Measurements from ENCODE around the gene SALL1.

The SALL1 gene

GRCh38 chr16:51149721-51150164, 1.3 kb downstream of the SALL1 start:
- Histone ChIP-seq H3K27me3 (ENCODE audit: control insufficient read depth in 3 of 3, insufficient read depth in 3 of 3, low read depth in 1 of 3, low read length in 3 of 3) (no peaks in the 10 kb centered on the region), H3K9ac (ENCODE audit: low read depth, low read length, poor library complexity) (peak overlapping the region; percentile 100), H2AFZ (ENCODE audit: low read length) (peak overlapping the region; percentile 64), H3K18ac (ENCODE audit: low read length) (peak overlapping the region; percentile 100), H3K23ac (ENCODE audit: low read depth, low read length, poor library complexity) (no peak overlapping the region), H3K4me3 (ENCODE audit: low read length in 2 of 2) (peak overlapping the region; percentile 90 to 98), H3K14ac (ENCODE audit: low read length) (peak overlapping the region; percentile 100), H2BK15ac (ENCODE audit: low read length) (peak overlapping the region; percentile 96), H3K4ac (ENCODE audit: low read length) (peak overlapping the region; percentile 89), H2BK12ac (ENCODE audit: low read length) (peak overlapping the region; percentile 58), H4K91ac (ENCODE audit: low read depth, low read length, poor library complexity) (no peak overlapping the region), H2AK5ac (ENCODE audit: low read depth, low read length) (peak overlapping the region; percentile 99), H2BK5ac (ENCODE audit: low read length) (peak overlapping the region; percentile 100), H3K9me3 (replicated peaks in 1 of 2; ENCODE audit: control insufficient read depth in 2 of 2, insufficient read depth in 1 of 2, low read depth in 1 of 2, low read length in 2 of 2) (peaks cover 0 to 5% of the 10 kb centered on the region in 2 donors), H2BK120ac (ENCODE audit: low read depth, low read length) (peak overlapping the region; percentile 100), H4K8ac (ENCODE audit: low read depth, low read length) (no peak overlapping the region), H3K36me3 (replicated peaks in 1 of 2; ENCODE audit: control insufficient read depth in 2 of 2, insufficient read depth in 2 of 2, low read length in 2 of 2) (no peaks in the 10 kb centered on the region), H3K79me1 (ENCODE audit: low read depth, low read length) (no peaks in the 10 kb centered on the region), H3K4me2 (ENCODE audit: insufficient read depth, low read length, poor library complexity, severe bottlenecking) (peak overlapping the region; percentile 45), H3K27ac (replicated peaks; ENCODE audit: low read length) (peak overlapping the region; percentile 100), H3K4me1 (ENCODE audit: control insufficient read depth in 2 of 2, insufficient read depth in 1 of 2, low read depth in 1 of 2, low read length in 2 of 2) (peaks cover 5 to 36% of the 10 kb centered on the region in 2 donors)
- DNase-seq (ENCODE audit: low spot score): no peak
- WGBS, 2 donors (ENCODE audit: extremely low coverage in 2 of 2, insufficient read length in 2 of 2, insufficient replicate concordance in 1 of 2): no CpG with 5 or more reads among the region's 35 CpGs

GRCh38 chr16:51149251-51149661, 1.8 kb downstream of the SALL1 start:
- no peak overlapping the region for H4K91ac ChIP-seq (ENCODE audit: low read depth, low read length, poor library complexity)
- H3K9ac ChIP-seq (ENCODE audit: low read depth, low read length, poor library complexity): peak overlapping the region; percentile 60
- peak overlapping the region; percentile 64 for H2AFZ ChIP-seq (ENCODE audit: low read length)
- H2BK5ac ChIP-seq (ENCODE audit: low read length): peak overlapping the region; percentile 100
- H3K18ac ChIP-seq (ENCODE audit: low read length): peak overlapping the region; percentile 89
- H3K4me1 ChIP-seq (ENCODE audit: control insufficient read depth in 2 of 2, insufficient read depth in 1 of 2, low read depth in 1 of 2, low read length in 2 of 2): peaks cover 4 to 41% of the 10 kb centered on the region in 2 donors
- peak overlapping the region; percentile 100 for H2BK120ac ChIP-seq (ENCODE audit: low read depth, low read length)
- H3K4me2 ChIP-seq (ENCODE audit: insufficient read depth, low read length, poor library complexity, severe bottlenecking): peak overlapping the region; percentile 45
- H2BK15ac ChIP-seq (ENCODE audit: low read length): peak overlapping the region; percentile 96
- H3K9me3 ChIP-seq (replicated peaks in 1 of 2; ENCODE audit: control insufficient read depth in 2 of 2, insufficient read depth in 1 of 2, low read depth in 1 of 2, low read length in 2 of 2): peaks cover 0 to 3% of the 10 kb centered on the region in 2 donors
- H3K4ac ChIP-seq (ENCODE audit: low read length): no peak overlapping the region
- no peak for DNase-seq (ENCODE audit: low spot score)
- no peaks in the 10 kb centered on the region for H3K36me3 ChIP-seq (replicated peaks in 1 of 2; ENCODE audit: control insufficient read depth in 2 of 2, insufficient read depth in 2 of 2, low read length in 2 of 2)
- WGBS, 2 donors (ENCODE audit: extremely low coverage in 2 of 2, insufficient read length in 2 of 2, insufficient replicate concordance in 1 of 2): no CpG with 5 or more reads among the region's 16 CpGs
- no peaks in the 10 kb centered on the region for H3K79me1 ChIP-seq (ENCODE audit: low read depth, low read length)
- no peak overlapping the region for H3K23ac ChIP-seq (ENCODE audit: low read depth, low read length, poor library complexity)
- H2BK12ac ChIP-seq (ENCODE audit: low read length): no peak overlapping the region
- peak overlapping the region; percentile 90 to 98 for H3K4me3 ChIP-seq (ENCODE audit: low read length in 2 of 2)
- H3K27me3 ChIP-seq (ENCODE audit: control insufficient read depth in 3 of 3, insufficient read depth in 3 of 3, low read depth in 1 of 3, low read length in 3 of 3): no peaks in the 10 kb centered on the region
- peak overlapping the region; percentile 100 for H3K27ac ChIP-seq (replicated peaks; ENCODE audit: low read length)
- no peak overlapping the region for H3K14ac ChIP-seq (ENCODE audit: low read length)
- no peak overlapping the region for H2AK5ac ChIP-seq (ENCODE audit: low read depth, low read length)
- H4K8ac ChIP-seq (ENCODE audit: low read depth, low read length): no peak overlapping the region

GRCh38 chr16:51148678-51149228, 2.3 kb downstream of the SALL1 start:
- no peak for DNase-seq (ENCODE audit: low spot score)
- Histone ChIP-seq H3K4me3 (ENCODE audit: low read length in 2 of 2) (peak overlapping the region; percentile 67 to 98), H3K18ac (ENCODE audit: low read length) (no peak overlapping the region), H3K27ac (replicated peaks; ENCODE audit: low read length) (no peak overlapping the region), H3K27me3 (ENCODE audit: control insufficient read depth in 3 of 3, insufficient read depth in 3 of 3, low read depth in 1 of 3, low read length in 3 of 3) (no peaks in the 10 kb centered on the region), H3K36me3 (replicated peaks in 1 of 2; ENCODE audit: control insufficient read depth in 2 of 2, insufficient read depth in 2 of 2, low read length in 2 of 2) (no peaks in the 10 kb centered on the region), H3K4ac (ENCODE audit: low read length) (no peak overlapping the region), H2AK5ac (ENCODE audit: low read depth, low read length) (no peak overlapping the region), H4K91ac (ENCODE audit: low read depth, low read length, poor library complexity) (no peak overlapping the region), H4K8ac (ENCODE audit: low read depth, low read length) (no peak overlapping the region), H2AFZ (ENCODE audit: low read length) (no peak overlapping the region), H2BK120ac (ENCODE audit: low read depth, low read length) (no peak overlapping the region), H3K9ac (ENCODE audit: low read depth, low read length, poor library complexity) (no peak overlapping the region), H3K4me1 (ENCODE audit: control insufficient read depth in 2 of 2, insufficient read depth in 1 of 2, low read depth in 1 of 2, low read length in 2 of 2) (peaks cover 4 to 46% of the 10 kb centered on the region in 2 donors), H3K79me1 (ENCODE audit: low read depth, low read length) (no peaks in the 10 kb centered on the region), H3K14ac (ENCODE audit: low read length) (no peak overlapping the region), H3K9me3 (replicated peaks in 1 of 2; ENCODE audit: control insufficient read depth in 2 of 2, insufficient read depth in 1 of 2, low read depth in 1 of 2, low read length in 2 of 2) (no peaks in the 10 kb centered on the region), H2BK15ac (ENCODE audit: low read length) (no peak overlapping the region), H2BK12ac (ENCODE audit: low read length) (no peak overlapping the region), H2BK5ac (ENCODE audit: low read length) (no peak overlapping the region), H3K23ac (ENCODE audit: low read depth, low read length, poor library complexity) (no peak overlapping the region), H3K4me2 (ENCODE audit: insufficient read depth, low read length, poor library complexity, severe bottlenecking) (peak overlapping the region; percentile 54)
- WGBS, 2 donors (ENCODE audit: extremely low coverage in 2 of 2, insufficient read length in 2 of 2, insufficient replicate concordance in 1 of 2): no CpG with 5 or more reads among the region's 2 CpGs

- no CpG with 5 or more reads among the region's 3 CpGs for WGBS, 2 donors (ENCODE audit: extremely low coverage in 2 of 2, insufficient read length in 2 of 2, insufficient replicate concordance in 1 of 2)
- Histone ChIP-seq H3K27me3 (ENCODE audit: control insufficient read depth in 3 of 3, insufficient read depth in 3 of 3, low read depth in 1 of 3, low read length in 3 of 3) (no peaks in the 10 kb centered on the region), H3K36me3 (replicated peaks in 1 of 2; ENCODE audit: control insufficient read depth in 2 of 2, insufficient read depth in 2 of 2, low read length in 2 of 2) (no peaks in the 10 kb centered on the region), H2BK12ac (ENCODE audit: low read length) (no peak overlapping the region), H3K27ac (replicated peaks; ENCODE audit: low read length) (peak overlapping the region; percentile 57), H3K9me3 (replicated peaks in 1 of 2; ENCODE audit: control insufficient read depth in 2 of 2, insufficient read depth in 1 of 2, low read depth in 1 of 2, low read length in 2 of 2) (no peaks in the 10 kb centered on the region), H3K18ac (ENCODE audit: low read length) (peak overlapping the region; percentile 71), H2AFZ (ENCODE audit: low read length) (no peak overlapping the region), H3K23ac (ENCODE audit: low read depth, low read length, poor library complexity) (no peak overlapping the region), H3K14ac (ENCODE audit: low read length) (no peak overlapping the region), H3K4me1 (ENCODE audit: control insufficient read depth in 2 of 2, insufficient read depth in 1 of 2, low read depth in 1 of 2, low read length in 2 of 2) (peaks cover 4 to 46% of the 10 kb centered on the region in 2 donors), H3K9ac (ENCODE audit: low read depth, low read length, poor library complexity) (no peak overlapping the region), H4K8ac (ENCODE audit: low read depth, low read length) (no peak overlapping the region), H3K4me3 (ENCODE audit: low read length in 2 of 2) (peak overlapping the region; percentile 67 to 98), H2AK5ac (ENCODE audit: low read depth, low read length) (no peak overlapping the region), H2BK15ac (ENCODE audit: low read length) (no peak overlapping the region), H2BK120ac (ENCODE audit: low read depth, low read length) (no peak overlapping the region), H3K4ac (ENCODE audit: low read length) (no peak overlapping the region), H3K79me1 (ENCODE audit: low read depth, low read length) (no peaks in the 10 kb centered on the region), H2BK5ac (ENCODE audit: low read length) (no peak overlapping the region), H4K91ac (ENCODE audit: low read depth, low read length, poor library complexity) (no peak overlapping the region), H3K4me2 (ENCODE audit: insufficient read depth, low read length, poor library complexity, severe bottlenecking) (peak overlapping the region; percentile 56)
- DNase-seq (ENCODE audit: low spot score): no peak
These were observed 3.0 kb downstream of the SALL1 start for GRCh38 chr16:51147776-51148677.
